Measurements from ENCODE around the gene PELO.
"Not testable (repeated sequence)": the region's sequence is repeated elsewhere in the genome, so short reads cannot be mapped to it uniquely, and the experiment has no call there.

Gene PELO

DNA sequence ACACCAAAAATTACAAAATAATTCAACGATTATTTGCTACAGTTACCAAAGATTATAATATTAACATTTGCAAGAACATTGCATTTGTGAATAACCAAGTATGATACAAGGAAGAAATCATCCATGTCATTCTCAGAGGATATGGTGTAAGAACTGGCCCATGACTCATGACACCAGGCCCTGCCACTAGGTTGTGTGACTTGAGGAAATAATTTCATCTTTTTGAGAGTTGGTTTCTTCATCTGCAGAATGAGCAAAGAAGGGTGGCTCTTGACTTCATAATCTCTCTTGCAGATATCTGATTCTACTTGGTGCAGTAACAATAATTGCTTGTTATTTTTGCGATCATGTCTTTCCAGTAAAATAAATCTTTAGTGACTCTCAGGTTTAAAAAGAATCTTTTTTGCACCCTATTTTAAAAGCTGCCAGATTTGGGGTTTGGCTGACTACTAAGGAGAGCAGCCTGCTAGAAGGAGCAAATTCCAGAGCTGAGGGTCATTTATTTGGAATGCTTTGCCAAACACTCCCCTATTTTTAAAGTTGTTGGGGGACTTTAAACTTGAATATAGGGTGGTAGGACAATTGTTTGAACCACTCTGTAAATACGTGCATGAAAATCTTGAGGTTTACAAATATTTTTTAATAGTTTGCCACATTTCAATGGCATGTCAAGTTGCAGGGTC is 23.5 kb downstream of the PELO start:
- H3K36me3 ChIP-seq (replicated peaks) = no peaks in the 10 kb centered on the region
- DNase-seq (ENCODE audit: low spot score in 2 of 2) = no peak
- H3K4me3 ChIP-seq = no peak overlapping the region
- in situ Hi-C loops (cut with MboI; ENCODE audit: low sequenced_read_pairs) = no loop called here
- no peaks in the 10 kb centered on the region for H3K27me3 ChIP-seq (ENCODE audit: low read depth)
- no peaks in the 10 kb centered on the region for H3K4me1 ChIP-seq
- H3K9me3 ChIP-seq = no peaks in the 10 kb centered on the region

- DNase-seq (ENCODE audit: low spot score in 2 of 2) = no peak
- in situ Hi-C loops (cut with MboI; ENCODE audit: low sequenced_read_pairs) = no loop called here
Measured at GRCh38 chr5:52814352-52815148, 26.8 kb downstream of the PELO start.

GRCh38 chr5:52817818-52818217 is 30.1 kb downstream of the PELO start:
- DNase-seq (ENCODE audit: low spot score in 2 of 2) = no peak
- Histone ChIP-seq H3K27me3 (ENCODE audit: low read depth) (no peaks in the 10 kb centered on the region), H3K4me3 (no peak overlapping the region), H3K9me3 (no peaks in the 10 kb centered on the region), H3K4me1 (peaks cover 5% of the 10 kb centered on the region; the same call in 1 of the 2 replicates), H3K36me3 (replicated peaks) (no peaks in the 10 kb centered on the region)
- in situ Hi-C loops (cut with MboI; ENCODE audit: low sequenced_read_pairs) = no loop called here

More at GRCh38 chr5:52814352-52815148, 26.8 kb downstream of the PELO start:
- Histone ChIP-seq H3K27me3 (ENCODE audit: low read depth) (no peaks in the 10 kb centered on the region), H3K36me3 (replicated peaks) (no peaks in the 10 kb centered on the region), H3K9me3 (no peaks in the 10 kb centered on the region), H3K4me3 (no peak overlapping the region), H3K4me1 (peaks cover 5% of the 10 kb centered on the region; the same call in 1 of the 2 replicates)

DNA sequence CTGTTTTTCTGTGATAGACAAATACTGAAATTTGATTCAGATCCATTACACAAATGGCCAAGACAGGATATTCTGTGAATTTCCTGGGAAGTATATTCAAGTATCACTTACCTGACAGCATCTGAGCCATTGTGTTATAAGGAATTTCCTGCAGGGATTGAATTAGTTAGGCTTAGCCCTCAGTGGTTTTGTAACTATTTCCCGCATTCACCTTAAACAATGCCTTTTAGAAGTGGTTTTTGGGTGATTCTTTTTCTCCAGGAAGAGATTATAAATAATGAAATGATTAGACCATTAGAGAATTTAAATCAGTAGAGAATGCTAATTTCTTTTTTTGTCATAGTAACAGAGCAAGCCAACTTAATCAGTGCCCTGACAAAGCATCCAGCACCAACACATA is 30.6 kb downstream of the PELO start:
- Histone ChIP-seq H3K27me3 (ENCODE audit: low read depth) (no peaks in the 10 kb centered on the region), H3K4me1 (peaks cover 5% of the 10 kb centered on the region; the same call in 1 of the 2 replicates), H3K9me3 (no peaks in the 10 kb centered on the region), H3K36me3 (replicated peaks) (no peaks in the 10 kb centered on the region), H3K4me3 (no peak overlapping the region)
- in situ Hi-C loops (cut with MboI; ENCODE audit: low sequenced_read_pairs) = no loop called here
- no peak for DNase-seq (ENCODE audit: low spot score in 2 of 2)

- H3K9me3 ChIP-seq; H3K36me3 ChIP-seq (replicated peaks); H3K4me1 ChIP-seq; in situ Hi-C loops (cut with MboI; ENCODE audit: low sequenced_read_pairs); H3K4me3 ChIP-seq; DNase-seq (ENCODE audit: low spot score in 2 of 2); H3K27me3 ChIP-seq (ENCODE audit: low read depth): not testable (repeated sequence)
Measured at GRCh38 chr5:52818807-52819206, 31.1 kb downstream of the PELO start.

DNA sequence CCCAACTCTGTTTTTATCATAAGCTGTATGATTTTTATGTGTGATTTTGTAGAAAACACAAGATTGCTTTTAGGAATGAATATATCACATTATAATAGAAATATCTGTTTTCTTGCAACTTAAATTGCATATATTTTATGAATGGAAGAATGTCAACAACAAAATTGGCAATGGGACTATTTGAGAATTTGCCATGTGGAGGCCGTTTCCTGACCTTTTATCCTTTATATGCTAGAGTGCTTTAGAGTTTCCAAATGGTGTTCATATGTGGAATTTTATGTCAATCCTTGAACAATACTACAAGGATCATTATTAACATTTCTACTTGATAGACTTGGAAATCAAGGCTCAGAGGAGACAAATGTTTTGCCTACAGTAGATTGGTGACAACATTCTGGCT is 34.2 kb downstream of the PELO start:
- no peak for DNase-seq (ENCODE audit: low spot score in 2 of 2)
- peaks cover 5% of the 10 kb centered on the region; the same call in 1 of the 2 replicates for H3K4me1 ChIP-seq
- in situ Hi-C loops (cut with MboI; ENCODE audit: low sequenced_read_pairs) = no loop called here
- no peaks in the 10 kb centered on the region for H3K9me3 ChIP-seq
- H3K4me3 ChIP-seq = no peak overlapping the region
- H3K36me3 ChIP-seq (replicated peaks) = no peaks in the 10 kb centered on the region
- no peaks in the 10 kb centered on the region for H3K27me3 ChIP-seq (ENCODE audit: low read depth)

DNA sequence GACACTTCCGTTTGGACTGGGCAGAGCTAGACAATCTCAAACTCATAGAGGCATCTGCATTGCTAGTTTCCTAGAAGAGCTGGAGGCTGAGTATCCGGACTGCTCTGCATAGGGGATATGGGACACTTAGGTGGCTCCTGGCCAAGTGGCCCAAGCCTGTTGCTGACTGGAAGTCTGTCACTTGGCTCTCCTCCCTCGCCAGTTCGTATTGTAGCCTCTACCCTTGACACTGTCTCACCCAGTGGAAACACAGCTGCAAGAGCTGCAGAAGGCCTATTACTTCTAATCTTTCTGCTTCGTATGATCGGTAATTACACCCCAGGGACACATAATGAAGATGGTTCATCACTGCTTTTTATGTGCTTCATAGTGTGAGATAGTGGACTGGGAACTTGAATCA is 34.7 kb downstream of the PELO start:
- no peaks in the 10 kb centered on the region for H3K27me3 ChIP-seq (ENCODE audit: low read depth)
- no peak overlapping the region for H3K4me3 ChIP-seq
- H3K36me3 ChIP-seq (replicated peaks) = no peaks in the 10 kb centered on the region
- in situ Hi-C loops (cut with MboI; ENCODE audit: low sequenced_read_pairs) = no loop called here
- H3K9me3 ChIP-seq = no peaks in the 10 kb centered on the region
- H3K4me1 ChIP-seq = peaks cover 3% of the 10 kb centered on the region; the same call in 1 of the 2 replicates
- DNase-seq (ENCODE audit: low spot score in 2 of 2) = no peak

- Histone ChIP-seq H3K4me1 (no peaks in the 10 kb centered on the region), H3K36me3 (replicated peaks) (no peaks in the 10 kb centered on the region), H3K27me3 (ENCODE audit: low read depth) (no peaks in the 10 kb centered on the region), H3K4me3 (no peak overlapping the region), H3K9me3 (no peaks in the 10 kb centered on the region)
- DNase-seq (ENCODE audit: low spot score in 2 of 2) = no peak
- in situ Hi-C loops (cut with MboI; ENCODE audit: low sequenced_read_pairs) = no loop called here
Measured at GRCh38 chr5:52824827-52825226, 37.1 kb downstream of the PELO start.

- Histone ChIP-seq H3K36me3 (replicated peaks) (no peaks in the 10 kb centered on the region), H3K27me3 (ENCODE audit: low read depth) (no peaks in the 10 kb centered on the region), H3K9me3 (no peaks in the 10 kb centered on the region), H3K4me1 (no peaks in the 10 kb centered on the region), H3K4me3 (no peak overlapping the region)
- in situ Hi-C loops (cut with MboI; ENCODE audit: low sequenced_read_pairs) = no loop called here
- no peak for DNase-seq (ENCODE audit: low spot score in 2 of 2)
Measured at GRCh38 chr5:52825826-52826225, 38.1 kb downstream of the PELO start.

DNA sequence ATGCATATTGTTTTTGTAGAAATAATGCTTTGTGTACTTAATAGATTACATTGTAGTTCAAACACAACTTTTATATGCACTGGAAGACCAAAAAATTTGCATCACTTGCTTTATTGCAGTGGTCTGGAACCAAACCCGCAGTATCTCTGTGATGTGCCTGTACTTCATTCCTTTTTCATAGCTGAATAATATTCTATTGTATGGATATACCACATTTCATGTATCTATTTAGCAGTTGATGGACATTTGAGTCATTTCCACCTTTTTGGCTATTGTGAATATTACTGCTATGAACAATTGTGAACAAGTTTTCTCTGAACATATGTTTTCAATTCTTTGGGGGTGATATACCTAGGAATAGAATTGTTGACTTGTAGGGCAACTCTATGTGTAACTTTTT is 40.1 kb downstream of the PELO start:
- Histone ChIP-seq H3K27me3 (ENCODE audit: low read depth) (no peaks in the 10 kb centered on the region), H3K36me3 (replicated peaks) (no peaks in the 10 kb centered on the region), H3K4me3 (no peak overlapping the region), H3K4me1 (no peaks in the 10 kb centered on the region), H3K9me3 (no peaks in the 10 kb centered on the region)
- in situ Hi-C loops (cut with MboI; ENCODE audit: low sequenced_read_pairs) = no loop called here
- DNase-seq (ENCODE audit: low spot score in 2 of 2) = no peak

- DNase-seq (ENCODE audit: low spot score in 2 of 2) = no peak
- in situ Hi-C loops (cut with MboI; ENCODE audit: low sequenced_read_pairs) = no loop called here
- Histone ChIP-seq H3K36me3 (replicated peaks) (no peaks in the 10 kb centered on the region), H3K4me1 (no peaks in the 10 kb centered on the region), H3K27me3 (ENCODE audit: low read depth) (no peaks in the 10 kb centered on the region), H3K4me3 (no peak overlapping the region), H3K9me3 (no peaks in the 10 kb centered on the region)
Measured at GRCh38 chr5:52829664-52830063, 41.9 kb downstream of the PELO start.

DNA sequence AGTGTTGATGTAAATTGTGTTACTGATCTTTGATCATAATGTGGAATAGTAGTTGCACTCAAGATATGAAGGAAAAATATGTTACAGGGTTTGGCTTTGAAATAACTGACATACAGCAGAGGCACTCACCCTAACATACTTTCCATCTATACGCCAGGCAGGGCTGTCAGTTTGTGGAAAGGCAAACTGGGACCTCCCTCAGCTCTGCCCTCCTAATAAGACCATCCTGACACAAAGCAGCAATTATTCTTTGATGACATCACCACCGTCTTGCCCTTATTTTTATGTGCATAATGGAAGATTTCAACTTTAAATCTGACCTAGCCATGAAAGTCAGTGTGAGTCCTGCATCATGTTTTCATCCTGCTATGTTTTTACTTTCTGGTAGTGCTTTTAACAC is 42.9 kb downstream of the PELO start:
- no peaks in the 10 kb centered on the region for H3K9me3 ChIP-seq

DNA sequence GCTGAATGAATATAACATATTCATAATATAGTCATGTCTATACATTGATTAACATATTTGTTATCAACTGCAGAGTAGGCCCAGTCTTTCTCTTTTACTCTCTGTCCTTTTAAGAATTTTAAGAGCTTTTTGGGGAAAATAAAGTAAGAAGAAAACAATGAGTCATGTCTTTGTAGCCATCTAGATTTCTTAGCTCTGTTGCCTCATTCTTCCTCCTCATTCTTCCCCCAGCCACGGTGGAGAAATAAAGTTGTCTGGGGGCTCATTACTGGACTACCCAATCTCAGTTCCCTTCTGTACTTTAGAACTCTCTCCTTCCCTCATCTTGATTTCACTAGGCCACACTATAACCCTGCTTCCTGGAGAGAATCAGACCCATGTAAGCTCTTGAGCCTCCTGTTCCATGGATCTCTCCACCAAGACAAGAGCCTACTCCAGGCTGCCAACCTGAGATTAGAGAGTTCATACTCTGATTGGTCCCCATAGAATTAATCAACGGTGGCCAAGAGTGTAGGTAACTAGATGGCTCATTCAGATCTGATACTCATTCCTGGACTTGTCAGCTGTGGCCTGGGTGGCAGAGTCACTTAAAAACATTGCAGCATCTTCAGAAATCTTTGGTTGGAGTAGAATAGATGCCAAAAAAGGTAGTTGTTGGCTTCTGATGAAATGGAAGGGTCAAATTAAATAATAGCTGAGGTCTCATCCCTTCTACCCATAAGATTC is 44.2 kb downstream of the PELO start:
- H3K36me3 ChIP-seq (replicated peaks) = no peaks in the 10 kb centered on the region
- H3K9me3 ChIP-seq = no peaks in the 10 kb centered on the region
- no peaks in the 10 kb centered on the region for H3K27me3 ChIP-seq (ENCODE audit: low read depth)
- in situ Hi-C loops (cut with MboI; ENCODE audit: low sequenced_read_pairs) = no loop called here
- no peak for DNase-seq (ENCODE audit: low spot score in 2 of 2)
- H3K4me1 ChIP-seq = no peaks in the 10 kb centered on the region
- H3K4me3 ChIP-seq = no peak overlapping the region

More for the DNA sequence above, 42.9 kb downstream of the PELO start:
- in situ Hi-C loops (cut with MboI; ENCODE audit: low sequenced_read_pairs) = no loop called here
- Histone ChIP-seq H3K36me3 (replicated peaks) (no peaks in the 10 kb centered on the region), H3K27me3 (ENCODE audit: low read depth) (no peaks in the 10 kb centered on the region), H3K4me3 (no peak overlapping the region), H3K4me1 (no peaks in the 10 kb centered on the region)
- DNase-seq (ENCODE audit: low spot score in 2 of 2) = no peak

- Histone ChIP-seq H3K4me1 (no peaks in the 10 kb centered on the region), H3K36me3 (replicated peaks) (no peaks in the 10 kb centered on the region), H3K27me3 (ENCODE audit: low read depth) (no peaks in the 10 kb centered on the region), H3K4me3 (no peak overlapping the region), H3K9me3 (no peaks in the 10 kb centered on the region)
- in situ Hi-C loops (cut with MboI; ENCODE audit: low sequenced_read_pairs) = no loop called here
- no peak for DNase-seq (ENCODE audit: low spot score in 2 of 2)
Measured at GRCh38 chr5:52834320-52834719, 46.6 kb downstream of the PELO start.
